Muscle layer of colon (tissue), 2 donors: ENCODE measurements around the gene DIS3L2.

Experiments
- H3K27ac ChIP-seq: one replicate; pipeline ENCODE4 v1.7.0; 2013; ENCODE audit warnings: low read depth, mild to moderate bottlenecking, low read length, moderate library complexity
- H3K27me3 ChIP-seq, 2 donors: one replicate each; pipeline ENCODE4 v1.7.0; 2013; ENCODE audit warnings: low read length in 2 of 2, mild to moderate bottlenecking in 2 of 2; ENCODE audit not compliant: insufficient read depth in 2 of 2, control insufficient read depth in 1 of 2
- H3K36me3 ChIP-seq: one replicate; pipeline ENCODE4 v1.7.0; 2013; ENCODE audit warnings: mild to moderate bottlenecking, low read length; ENCODE audit not compliant: insufficient read depth
- H3K4me1 ChIP-seq: one replicate; pipeline ENCODE4 v1.7.0; 2013; ENCODE audit warnings: mild to moderate bottlenecking, low read length; ENCODE audit not compliant: insufficient read depth
- H3K4me3 ChIP-seq, 2 donors: one replicate each; pipeline ENCODE4 v1.7.0; 2013; ENCODE audit warnings: low read length in 2 of 2, low read depth in 1 of 2, mild to moderate bottlenecking in 1 of 2, moderate library complexity in 1 of 2
- H3K9ac ChIP-seq: one replicate; pipeline ENCODE4 v1.7.0; 2013; ENCODE audit warnings: low read length
- H3K9me3 ChIP-seq: one replicate; pipeline ENCODE4 v1.7.0; 2013; ENCODE audit warnings: mild to moderate bottlenecking, low read length
- donor health status: abdominal sarcoma.
- donor health status: Adenocarcinoma of cecum.

DIS3L2 gene

DNA sequence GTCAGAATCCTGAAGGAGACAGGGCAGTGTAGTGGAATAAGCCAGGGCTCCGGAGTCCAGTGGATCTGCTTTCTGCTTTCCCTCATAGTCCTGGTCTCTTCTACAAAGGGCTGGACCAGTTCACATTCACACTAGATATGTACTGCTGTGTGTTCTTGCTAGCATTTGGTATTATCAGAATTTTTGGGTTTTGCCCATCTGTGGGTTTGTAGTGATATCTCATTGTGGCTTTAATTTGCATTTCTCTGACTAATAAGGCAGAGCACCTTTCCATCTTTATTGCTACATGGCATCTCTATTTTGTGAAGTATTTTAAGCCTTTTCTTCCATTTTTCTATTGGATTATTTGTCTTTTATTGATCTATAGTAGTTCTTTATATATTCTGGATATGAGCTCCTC lies 114.8 kb downstream of the DIS3L2 start:
- Histone ChIP-seq H3K4me3 (no peak overlapping the region), H3K4me1 (no peaks in the 10 kb centered on the region), H3K36me3 (no peaks in the 10 kb centered on the region), H3K27ac (no peak overlapping the region), H3K9ac (no peak overlapping the region), H3K27me3 (no peaks in the 10 kb centered on the region), H3K9me3 (no peaks in the 10 kb centered on the region)

- Histone ChIP-seq H3K4me3 (no peak overlapping the region), H3K27me3 (no peaks in the 10 kb centered on the region), H3K27ac (no peak overlapping the region), H3K36me3 (no peaks in the 10 kb centered on the region), H3K9me3 (no peaks in the 10 kb centered on the region), H3K4me1 (no peaks in the 10 kb centered on the region), H3K9ac (no peak overlapping the region)
Observed at GRCh38 chr2:232076736-232077135, 115.2 kb downstream of the DIS3L2 start.

DNA sequence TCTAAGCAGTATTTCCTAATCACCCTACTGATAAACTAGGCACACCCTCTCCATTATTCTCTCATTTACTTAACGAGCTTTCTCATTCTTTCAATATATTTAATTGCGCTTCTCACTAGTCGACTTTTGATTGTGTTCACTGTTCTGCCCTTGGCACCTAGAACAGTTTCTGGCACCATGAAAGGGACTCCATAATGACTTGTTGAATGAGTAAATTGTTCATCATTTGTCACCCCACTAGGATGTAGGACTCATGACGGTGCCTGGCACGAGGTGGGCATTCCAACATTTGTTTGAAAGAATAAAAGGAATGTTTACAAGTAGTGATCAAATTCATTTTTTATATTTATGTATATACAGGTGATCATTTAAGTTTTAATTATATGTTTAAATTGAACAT lies 123.7 kb downstream of the DIS3L2 start:
- Histone ChIP-seq H3K27me3 (no peaks in the 10 kb centered on the region), H3K4me3 (no peak overlapping the region), H3K27ac (no peak overlapping the region), H3K9me3 (no peaks in the 10 kb centered on the region), H3K9ac (no peak overlapping the region), H3K4me1 (no peaks in the 10 kb centered on the region), H3K36me3 (no peaks in the 10 kb centered on the region)

DNA sequence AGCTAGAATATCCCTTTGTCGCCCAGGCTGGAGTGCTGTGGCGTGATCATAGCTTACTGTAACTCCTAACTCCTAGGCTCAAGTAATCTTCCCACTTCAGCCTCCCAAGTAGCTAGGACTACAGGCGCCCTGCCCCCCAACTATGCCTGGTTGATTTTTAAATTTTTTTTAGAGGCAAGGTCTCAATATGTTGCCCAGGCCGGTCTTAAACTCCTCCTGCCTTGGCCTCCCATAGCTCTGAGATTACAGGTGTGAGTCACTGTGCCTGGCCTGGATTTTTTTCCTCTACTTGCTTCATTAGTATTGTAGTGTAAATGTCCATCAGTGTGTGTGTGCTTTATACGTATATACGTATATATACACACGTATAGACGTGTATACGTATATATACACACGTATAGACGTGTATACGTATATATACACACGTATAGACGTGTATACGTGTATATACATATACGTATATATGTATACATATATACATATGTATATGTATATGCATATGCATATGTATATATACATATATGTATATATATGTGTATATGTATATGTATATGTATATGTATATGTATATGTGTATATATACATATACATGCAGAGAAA lies 124.4 kb downstream of the DIS3L2 start:
- Histone ChIP-seq H3K36me3 (no peaks in the 10 kb centered on the region), H3K27ac (no peak overlapping the region), H3K9me3 (no peaks in the 10 kb centered on the region), H3K9ac (no peak overlapping the region), H3K4me1 (no peaks in the 10 kb centered on the region), H3K4me3 (no peak overlapping the region), H3K27me3 (no peaks in the 10 kb centered on the region)

DNA sequence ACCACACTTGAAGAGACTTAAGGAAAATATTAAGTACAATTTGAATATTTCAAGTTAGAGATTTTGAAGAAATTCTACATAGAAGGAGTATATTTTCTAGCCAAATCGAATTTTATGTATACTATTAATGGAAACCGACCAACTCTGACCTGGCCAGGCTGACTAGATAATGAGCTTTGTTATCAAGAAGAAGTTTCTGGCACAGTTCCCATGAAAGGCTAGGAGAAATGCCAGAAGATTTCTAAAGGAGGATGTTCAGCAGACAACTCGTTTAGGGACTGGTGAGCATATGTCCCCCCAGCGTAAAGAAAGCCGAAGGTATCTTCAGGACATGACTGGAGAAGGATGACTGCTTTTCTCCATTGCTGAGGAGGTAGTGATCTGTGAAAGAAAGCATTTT lies 127.3 kb downstream of the DIS3L2 start:
- H3K36me3 ChIP-seq = no peaks in the 10 kb centered on the region
- H3K27me3 ChIP-seq = no peaks in the 10 kb centered on the region
- H3K9ac ChIP-seq = no peak overlapping the region
- no peaks in the 10 kb centered on the region for H3K4me1 ChIP-seq
- no peak overlapping the region for H3K4me3 ChIP-seq
- H3K9me3 ChIP-seq = no peaks in the 10 kb centered on the region
- no peak overlapping the region for H3K27ac ChIP-seq

GRCh38 chr2:232094201-232094600 lies 132.7 kb downstream of the DIS3L2 start:
- H3K27ac ChIP-seq = no peak overlapping the region
- no peaks in the 10 kb centered on the region for H3K4me1 ChIP-seq
- no peaks in the 10 kb centered on the region for H3K9me3 ChIP-seq
- no peaks in the 10 kb centered on the region for H3K27me3 ChIP-seq
- no peak overlapping the region for H3K9ac ChIP-seq
- no peak overlapping the region for H3K4me3 ChIP-seq
- H3K36me3 ChIP-seq = no peaks in the 10 kb centered on the region

DNA sequence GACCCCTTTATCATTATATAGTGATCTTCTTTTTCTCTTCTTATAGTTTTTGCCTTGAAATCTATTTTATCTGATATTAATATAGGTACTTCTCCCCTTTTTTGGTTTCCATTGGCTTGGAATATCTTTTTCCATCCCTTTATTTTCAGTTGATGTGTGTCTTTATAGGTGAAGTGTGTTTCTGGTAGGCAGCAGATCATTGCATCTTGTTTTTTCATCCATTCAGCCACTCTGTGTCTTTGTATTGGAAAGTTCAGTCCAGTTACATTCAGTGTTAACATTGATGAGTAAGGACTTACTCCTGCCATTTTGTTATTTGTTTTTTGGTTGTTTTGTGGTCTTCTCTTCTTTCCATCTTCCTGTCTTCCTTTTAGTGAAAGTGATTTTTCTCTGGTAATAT lies 133.4 kb downstream of the DIS3L2 start:
- H3K4me3 ChIP-seq = no peak overlapping the region
- no peaks in the 10 kb centered on the region for H3K9me3 ChIP-seq
- no peaks in the 10 kb centered on the region for H3K36me3 ChIP-seq
- no peaks in the 10 kb centered on the region for H3K4me1 ChIP-seq
- H3K9ac ChIP-seq = no peak overlapping the region
- H3K27ac ChIP-seq = no peak overlapping the region
- H3K27me3 ChIP-seq = no peaks in the 10 kb centered on the region

- H3K27ac ChIP-seq = no peak overlapping the region
- no peaks in the 10 kb centered on the region for H3K36me3 ChIP-seq
- H3K27me3 ChIP-seq = no peaks in the 10 kb centered on the region
- no peak overlapping the region for H3K4me3 ChIP-seq
- H3K4me1 ChIP-seq = no peaks in the 10 kb centered on the region
- no peaks in the 10 kb centered on the region for H3K9me3 ChIP-seq
- H3K9ac ChIP-seq = no peak overlapping the region
Observed at GRCh38 chr2:232097260-232097659, 135.7 kb downstream of the DIS3L2 start.

DNA sequence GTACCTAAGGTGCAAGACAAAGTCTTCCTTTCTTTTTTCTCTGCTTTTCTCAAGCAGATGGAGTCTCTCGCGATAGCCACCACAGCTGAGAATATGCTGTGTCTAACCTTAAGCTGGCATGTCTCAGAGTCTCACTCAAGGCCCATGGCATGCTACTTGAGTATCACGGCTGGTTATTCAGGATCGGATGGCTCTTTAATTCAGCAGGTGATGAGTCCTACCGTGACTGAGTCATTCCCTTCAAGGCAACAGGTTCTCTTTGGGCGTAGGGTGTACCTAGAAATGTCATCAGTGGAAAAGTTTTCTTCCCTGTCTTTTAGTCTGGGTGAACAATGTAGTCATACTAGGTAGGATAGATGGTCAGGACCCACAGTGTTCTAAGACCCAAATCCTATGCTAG lies 136.2 kb downstream of the DIS3L2 start:
- Histone ChIP-seq H3K27me3 (no peaks in the 10 kb centered on the region), H3K27ac (no peak overlapping the region), H3K9me3 (no peaks in the 10 kb centered on the region), H3K36me3 (no peaks in the 10 kb centered on the region), H3K9ac (no peak overlapping the region), H3K4me3 (no peak overlapping the region), H3K4me1 (no peaks in the 10 kb centered on the region)

- Histone ChIP-seq H3K4me1 (no peaks in the 10 kb centered on the region), H3K27me3 (no peaks in the 10 kb centered on the region), H3K9ac (no peak overlapping the region)
Observed at GRCh38 chr2:232102380-232102779, 140.9 kb downstream of the DIS3L2 start.

GRCh38 chr2:232103140-232103737 lies 141.7 kb downstream of the DIS3L2 start:
- no peaks in the 10 kb centered on the region for H3K9me3 ChIP-seq
- no peaks in the 10 kb centered on the region for H3K36me3 ChIP-seq
- H3K9ac ChIP-seq = no peak overlapping the region
- no peak overlapping the region for H3K4me3 ChIP-seq
- no peaks in the 10 kb centered on the region for H3K4me1 ChIP-seq
- H3K27ac ChIP-seq = no peak overlapping the region
- H3K27me3 ChIP-seq = no peaks in the 10 kb centered on the region

More at GRCh38 chr2:232102380-232102779, 140.9 kb downstream of the DIS3L2 start:
- H3K9me3 ChIP-seq = no peaks in the 10 kb centered on the region
- no peak overlapping the region for H3K27ac ChIP-seq
- H3K36me3 ChIP-seq = no peaks in the 10 kb centered on the region
- no peak overlapping the region for H3K4me3 ChIP-seq

GRCh38 chr2:232104076-232104646 lies 142.6 kb downstream of the DIS3L2 start:
- H3K9ac ChIP-seq = no peak overlapping the region
- no peaks in the 10 kb centered on the region for H3K27me3 ChIP-seq
- no peak overlapping the region for H3K27ac ChIP-seq
- no peaks in the 10 kb centered on the region for H3K4me1 ChIP-seq
- no peaks in the 10 kb centered on the region for H3K36me3 ChIP-seq
- H3K4me3 ChIP-seq = no peak overlapping the region
- H3K9me3 ChIP-seq = no peaks in the 10 kb centered on the region
